ENCODE results near the gene UBE2O. TPM values are rescaled to one million over a fixed set of nuclear protein-coding genes. Genes with fewer than 3 reads are reported as not detected.

Gene UBE2O
- total RNA-seq (2014; rRNA removed; shearing (Covaris generic)) = 43.4 and 55.1 TPM in 2 replicates
- total RNA-seq (2022) = 71.0 and 79.6 TPM in 2 replicates
- Bru-seq, nascent RNA = percentile 80 among the genes with signal in this experiment
- percentile 84 among the genes with signal in this experiment for BruChase-seq, experiment 1, labeled RNA remaining after a 6-hour chase
- percentile 82 among the genes with signal in this experiment for BruChase-seq, experiment 2, labeled RNA remaining after a 2-hour chase
- long read RNA-seq, full-length matches to known transcripts = 58 of 109 reads
- long read RNA-seq, partial matches to known transcripts = 23 of 109 reads
- long read RNA-seq, other reads (novel, unspliced or antisense) = 28 of 109 reads

DNA sequence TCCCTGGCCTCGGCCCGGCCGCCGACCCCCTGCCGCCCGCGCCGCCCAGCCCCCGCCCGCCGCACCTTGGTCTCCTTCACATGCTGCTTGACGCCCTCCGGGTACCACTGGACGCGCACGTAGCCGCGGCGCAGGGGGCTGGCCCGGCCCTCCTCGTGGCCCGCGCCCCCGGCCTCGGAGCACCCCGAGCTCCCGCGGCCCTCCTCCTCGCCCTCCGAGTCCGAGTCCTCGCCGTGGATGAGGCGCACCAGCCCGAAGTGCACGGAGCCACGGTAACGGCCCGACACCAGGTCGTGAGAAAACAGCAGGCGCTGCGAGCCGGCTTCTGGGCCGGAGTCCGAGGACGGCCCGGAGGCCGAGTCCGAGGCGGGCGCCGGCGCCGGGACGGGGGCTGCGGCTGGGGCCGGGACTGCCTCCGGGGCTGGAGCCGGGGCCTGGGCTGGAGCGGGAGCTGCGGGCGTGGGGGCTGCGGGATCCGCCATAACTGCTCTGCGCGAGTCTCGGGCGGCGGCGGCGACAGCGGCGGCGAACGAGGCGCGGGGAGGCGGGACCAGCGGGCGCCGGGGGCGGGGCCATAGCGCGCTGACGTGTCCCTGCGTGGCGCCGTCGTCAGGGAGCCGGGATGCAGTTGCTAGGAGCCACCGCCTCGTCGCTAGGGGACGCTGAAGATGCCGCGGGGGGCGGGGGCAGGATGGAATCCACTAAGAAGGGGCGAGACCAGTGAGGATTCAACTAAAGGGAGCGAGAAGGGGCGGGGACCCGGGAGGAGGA lies at the start of gene UBE2O:
Gene UBE2O, minus strand, starts transcription at position 493 of the 771 bp plus-strand sequence. Its CDS starts 11 bp downstream, at position 482.
- Histone ChIP-seq H3K9me2 (ENCODE audit: insufficient read depth, low read length) (no peaks in the 10 kb centered on the region), H2AFZ (ENCODE audit: low read length) (peak within 1 kb of the TSS; percentile 47), H3K9me3 (ENCODE audit: low read length) (no peaks in the 10 kb centered on the region), H3K4me1 (ENCODE audit: insufficient read depth, low read length, poor library complexity, severe bottlenecking) (peaks cover 38% of the 10 kb centered on the region), H3K4me3 (ENCODE audit: low read depth, low read length, poor library complexity, severe bottlenecking) (peak within 1 kb of the TSS; percentile 89), H3K4me2 (ENCODE audit: low read length) (peak within 1 kb of the TSS; percentile 87), H3K27ac (ENCODE audit: low read depth, low read length, poor library complexity, severe bottlenecking) (peak within 1 kb of the TSS; percentile 20), H4K20me1 (ENCODE audit: insufficient read depth, low read length) (peaks cover 31% of the 10 kb centered on the region; the same call in 1 of the 2 replicates), H3K79me2 (ENCODE audit: insufficient read depth, low read depth, low read length) (peaks cover 51% of the 10 kb centered on the region), H3K36me3 (ENCODE audit: insufficient read depth, low read length) (peaks cover 5% of the 10 kb centered on the region; the same call in 1 of the 2 replicates)
- intact Hi-C loops (cut with micrococcal nuclease; ENCODE audit: unreplicated experiment) = loop anchor here (1.0 to 2.0 kb wide), 2 partner anchors 20 to 26 kb away; no protein-coding TSS in a partner anchor
- TF ChIP-seq EZH2phosphoT487 (IDR thresholded peaks at IDR 0.05; ENCODE audit: borderline replicate concordance, low read depth, low read length) = no peak
- TF ChIP-seq, protein P1, sequence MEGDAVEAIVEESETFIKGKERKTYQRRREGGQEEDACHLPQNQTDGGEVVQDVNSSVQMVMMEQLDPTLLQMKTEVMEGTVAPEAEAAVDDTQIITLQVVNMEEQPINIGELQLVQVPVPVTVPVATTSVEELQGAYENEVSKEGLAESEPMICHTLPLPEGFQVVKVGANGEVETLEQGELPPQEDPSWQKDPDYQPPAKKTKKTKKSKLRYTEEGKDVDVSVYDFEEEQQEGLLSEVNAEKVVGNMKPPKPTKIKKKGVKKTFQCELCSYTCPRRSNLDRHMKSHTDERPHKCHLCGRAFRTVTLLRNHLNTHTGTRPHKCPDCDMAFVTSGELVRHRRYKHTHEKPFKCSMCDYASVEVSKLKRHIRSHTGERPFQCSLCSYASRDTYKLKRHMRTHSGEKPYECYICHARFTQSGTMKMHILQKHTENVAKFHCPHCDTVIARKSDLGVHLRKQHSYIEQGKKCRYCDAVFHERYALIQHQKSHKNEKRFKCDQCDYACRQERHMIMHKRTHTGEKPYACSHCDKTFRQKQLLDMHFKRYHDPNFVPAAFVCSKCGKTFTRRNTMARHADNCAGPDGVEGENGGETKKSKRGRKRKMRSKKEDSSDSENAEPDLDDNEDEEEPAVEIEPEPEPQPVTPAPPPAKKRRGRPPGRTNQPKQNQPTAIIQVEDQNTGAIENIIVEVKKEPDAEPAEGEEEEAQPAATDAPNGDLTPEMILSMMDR (conservative IDR thresholded peaks at IDR 0.05; ENCODE audit: low read length) = peak; percentile 79
- CTCF ChIA-PET (ENCODE audit: unreplicated experiment) = interaction anchor here (0.5 to 1.8 kb wide), 7 partner anchors 17 to 150 kb away, joined by 3 to 5 read pairs (median 4); no protein-coding TSS in a partner anchor
- peak; percentile 96 for DNase-seq (ENCODE audit: low spot score)
- BruUV-seq (replicated peaks) = no TSS peak
- POLR2A ChIA-PET = interaction anchor here (0.6 to 1.8 kb wide), 16 partner anchors 11 to 455 kb away, joined by 3 to 9 read pairs (median 4); partner anchors contain the start of gene AANAT

DNA sequence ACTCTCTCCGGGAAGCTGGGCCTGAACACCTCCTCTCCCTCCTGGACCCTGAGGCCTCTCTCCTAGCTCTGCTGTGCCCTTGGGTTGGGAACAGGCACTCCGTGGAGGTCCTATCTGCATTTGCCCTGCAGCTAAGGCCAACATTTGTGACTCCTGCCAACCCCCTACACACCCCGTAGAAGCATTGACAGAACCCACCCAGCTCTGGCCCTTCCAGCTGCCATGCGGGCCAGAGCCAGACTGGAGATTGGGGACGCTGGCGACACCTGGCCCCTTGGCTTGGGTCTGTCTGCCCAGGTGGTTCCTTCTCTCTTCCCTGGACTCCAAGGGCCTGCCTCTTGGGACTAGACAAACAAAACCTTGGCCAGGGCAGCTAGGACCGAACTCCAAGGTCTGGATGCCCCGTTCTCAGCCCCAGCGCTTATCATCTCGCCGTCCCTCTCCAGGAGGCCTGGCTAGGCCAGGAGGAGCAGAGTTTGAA lies 48.9 kb upstream of the UBE2O start:
- Histone ChIP-seq H3K36me3 (ENCODE audit: insufficient read depth, low read length) (peaks cover 9% of the 10 kb centered on the region; the same call in 1 of the 2 replicates), H3K27ac (ENCODE audit: low read depth, low read length, poor library complexity, severe bottlenecking) (peak overlapping the region; percentile 65), H3K4me1 (ENCODE audit: insufficient read depth, low read length, poor library complexity, severe bottlenecking) (peaks cover 77% of the 10 kb centered on the region), H3K9me3 (ENCODE audit: low read length) (no peaks in the 10 kb centered on the region), H3K4me2 (ENCODE audit: low read length) (peak overlapping the region; percentile 74), H3K9me2 (ENCODE audit: insufficient read depth, low read length) (no peaks in the 10 kb centered on the region), H4K20me1 (ENCODE audit: insufficient read depth, low read length) (no peaks in the 10 kb centered on the region), H3K79me2 (ENCODE audit: insufficient read depth, low read depth, low read length) (peaks cover 40% of the 10 kb centered on the region), H3K4me3 (ENCODE audit: low read depth, low read length, poor library complexity, severe bottlenecking) (peak overlapping the region; percentile 96), H2AFZ (ENCODE audit: low read length) (no peak overlapping the region; the same call in 1 of the 2 replicates)
- CTCF ChIA-PET (ENCODE audit: unreplicated experiment) = interaction anchor here (0.6 to 3.1 kb wide), 7 partner anchors 9 to 85 kb away, joined by 3 to 28 read pairs (median 4); partner anchors contain the start of genes AANAT and UBE2O
- BruUV-seq (replicated peaks) = no TSS peak
- DNase-seq (ENCODE audit: low spot score) = no peak
- intact Hi-C loops (cut with micrococcal nuclease; ENCODE audit: unreplicated experiment) = loop anchor here (1.0 kb wide), 2 partner anchors 21 to 36 kb away; no protein-coding TSS in a partner anchor
- TF ChIP-seq EZH2phosphoT487 (IDR thresholded peaks at IDR 0.05; ENCODE audit: borderline replicate concordance, low read depth, low read length) = no peak
- TF ChIP-seq, protein P1 (conservative IDR thresholded peaks at IDR 0.05; ENCODE audit: low read length) = no peak
- POLR2A ChIA-PET = interaction anchor here (0.8 to 8.2 kb wide), 10 partner anchors 9 to 149 kb away, joined by 3 to 57 read pairs (median 6); partner anchors contain the start of gene PRPSAP1
